ENCODE data around the gene MGST1. TPM values are rescaled to one million over a fixed set of nuclear protein-coding genes. Genes with fewer than 3 reads are reported as not detected.

MGST1 gene
- not detected for total RNA-seq

- DNase-seq: no peak
- CTCF ChIA-PET: no interaction called here
- Mint-ChIP-seq H3K36me3 (no peaks in the 10 kb centered on the region), H3K4me3 (no peak within 1 kb of the TSS), H3K27me3 (peaks cover 5% of the 10 kb centered on the region), H3K27ac (no peak within 1 kb of the TSS), H3K4me1 (no peaks in the 10 kb centered on the region), H3K9me3 (ENCODE audit: low read depth) (peaks cover 3% of the 10 kb centered on the region)
- no peak for ATAC-seq
These were observed at the start of gene MGST1 for GRCh38 chr12:16347391-16348298. Gene MGST1, plus strand, starts transcription at chr12:16347645. Its CDS starts 6,608 bp downstream, at chr12:16354253.

- Mint-ChIP-seq H3K9me3 (ENCODE audit: low read depth) (no peaks in the 10 kb centered on the region), H3K27me3 (no peaks in the 10 kb centered on the region), H3K36me3 (no peaks in the 10 kb centered on the region), H3K4me3 (no peak overlapping the region), H3K4me1 (no peaks in the 10 kb centered on the region), H3K27ac (no peak overlapping the region)
- CTCF ChIA-PET: no interaction called here
- ATAC-seq: no peak
- DNase-seq: no peak
These were observed 48.0 kb upstream of the MGST1 start for GRCh38 chr12:16299403-16299802.

GRCh38 chr12:16300122-16300521 is 47.3 kb upstream of the MGST1 start:
- Mint-ChIP-seq H3K27me3 (no peaks in the 10 kb centered on the region), H3K9me3 (ENCODE audit: low read depth) (no peaks in the 10 kb centered on the region), H3K27ac (no peak overlapping the region), H3K4me3 (no peak overlapping the region), H3K4me1 (no peaks in the 10 kb centered on the region), H3K36me3 (no peaks in the 10 kb centered on the region)
- DNase-seq (no peak), ATAC-seq (no peak)
- CTCF ChIA-PET: no interaction called here

- CTCF ChIA-PET: no interaction called here
- no peaks in the 10 kb centered on the region for H3K27me3 Mint-ChIP-seq
- H3K9me3 Mint-ChIP-seq (ENCODE audit: low read depth): no peaks in the 10 kb centered on the region
- H3K36me3 Mint-ChIP-seq: no peaks in the 10 kb centered on the region
- DNase-seq (no peak), ATAC-seq (no peak)
- H3K27ac Mint-ChIP-seq: no peak overlapping the region
- H3K4me3 Mint-ChIP-seq: no peak overlapping the region
- H3K4me1 Mint-ChIP-seq: no peaks in the 10 kb centered on the region
These were observed 46.7 kb upstream of the MGST1 start for GRCh38 chr12:16300736-16301135.

GRCh38 chr12:16303939-16304338 is 43.5 kb upstream of the MGST1 start:
- CTCF ChIA-PET: no interaction called here
- Mint-ChIP-seq H3K27me3 (no peaks in the 10 kb centered on the region), H3K36me3 (no peaks in the 10 kb centered on the region), H3K27ac (no peak overlapping the region), H3K4me1 (no peaks in the 10 kb centered on the region), H3K4me3 (no peak overlapping the region), H3K9me3 (ENCODE audit: low read depth) (peaks cover under 1% of the 10 kb centered on the region)
- ATAC-seq: no peak
- DNase-seq: no peak

- CTCF ChIA-PET: no interaction called here
- no peak for DNase-seq
- no peak for ATAC-seq
- H3K36me3 Mint-ChIP-seq: no peaks in the 10 kb centered on the region
- H3K9me3 Mint-ChIP-seq (ENCODE audit: low read depth): peaks cover 9% of the 10 kb centered on the region
- no peak overlapping the region for H3K27ac Mint-ChIP-seq
- no peak overlapping the region for H3K4me3 Mint-ChIP-seq
- no peaks in the 10 kb centered on the region for H3K27me3 Mint-ChIP-seq
- no peaks in the 10 kb centered on the region for H3K4me1 Mint-ChIP-seq
These were observed 39.5 kb upstream of the MGST1 start for GRCh38 chr12:16307856-16308475.

- Mint-ChIP-seq H3K4me1 (no peaks in the 10 kb centered on the region), H3K4me3 (no peak overlapping the region), H3K9me3 (ENCODE audit: low read depth) (peaks cover 14% of the 10 kb centered on the region), H3K27ac (no peak overlapping the region), H3K27me3 (no peaks in the 10 kb centered on the region), H3K36me3 (no peaks in the 10 kb centered on the region)
- DNase-seq (no peak), ATAC-seq (no peak)
- CTCF ChIA-PET: no interaction called here
These were observed 36.5 kb upstream of the MGST1 start for GRCh38 chr12:16310934-16311333.

GRCh38 chr12:16323010-16323409 is 24.4 kb upstream of the MGST1 start:
- no peaks in the 10 kb centered on the region for H3K36me3 Mint-ChIP-seq
- H3K9me3 Mint-ChIP-seq (ENCODE audit: low read depth): peaks cover 6% of the 10 kb centered on the region
- no peak for DNase-seq
- H3K4me1 Mint-ChIP-seq: no peaks in the 10 kb centered on the region
- ATAC-seq: no peak
- CTCF ChIA-PET: no interaction called here
- no peak overlapping the region for H3K27ac Mint-ChIP-seq
- H3K27me3 Mint-ChIP-seq: no peaks in the 10 kb centered on the region
- H3K4me3 Mint-ChIP-seq: no peak overlapping the region

- no peaks in the 10 kb centered on the region for H3K27me3 Mint-ChIP-seq
- no peaks in the 10 kb centered on the region for H3K36me3 Mint-ChIP-seq
- CTCF ChIA-PET: interaction anchor here (0.5 kb wide), 1 partner anchor 1008 kb away, joined by 3 read pairs; no protein-coding TSS in a partner anchor
- ATAC-seq (no peak), DNase-seq (no peak)
- H3K4me1 Mint-ChIP-seq: no peaks in the 10 kb centered on the region
- peaks cover 9% of the 10 kb centered on the region for H3K9me3 Mint-ChIP-seq (ENCODE audit: low read depth)
- no peak overlapping the region for H3K27ac Mint-ChIP-seq
- no peak overlapping the region for H3K4me3 Mint-ChIP-seq
These were observed 23.8 kb upstream of the MGST1 start for GRCh38 chr12:16323638-16324037.

- CTCF ChIA-PET: no interaction called here
- Mint-ChIP-seq H3K27ac (no peak overlapping the region), H3K36me3 (no peaks in the 10 kb centered on the region), H3K9me3 (ENCODE audit: low read depth) (peaks cover 9% of the 10 kb centered on the region), H3K4me1 (no peaks in the 10 kb centered on the region), H3K27me3 (no peaks in the 10 kb centered on the region), H3K4me3 (no peak overlapping the region)
- no peak for DNase-seq
- no peak for ATAC-seq
These were observed 23.2 kb upstream of the MGST1 start for GRCh38 chr12:16324272-16324671.

- Mint-ChIP-seq H3K36me3 (no peaks in the 10 kb centered on the region), H3K27ac (no peak overlapping the region), H3K4me3 (no peak overlapping the region), H3K27me3 (no peaks in the 10 kb centered on the region), H3K9me3 (ENCODE audit: low read depth) (peaks cover 8% of the 10 kb centered on the region), H3K4me1 (no peaks in the 10 kb centered on the region)
- CTCF ChIA-PET: no interaction called here
- DNase-seq (no peak), ATAC-seq (no peak)
These were observed 22.7 kb upstream of the MGST1 start for GRCh38 chr12:16324772-16325171.

GRCh38 chr12:16325426-16325825 is 22.0 kb upstream of the MGST1 start:
- CTCF ChIA-PET: no interaction called here
- Mint-ChIP-seq H3K9me3 (ENCODE audit: low read depth) (peaks cover 8% of the 10 kb centered on the region), H3K4me1 (no peaks in the 10 kb centered on the region), H3K27me3 (no peaks in the 10 kb centered on the region), H3K36me3 (no peaks in the 10 kb centered on the region), H3K27ac (no peak overlapping the region), H3K4me3 (no peak overlapping the region)
- no peak for DNase-seq
- ATAC-seq: no peak

- Mint-ChIP-seq H3K36me3 (no peaks in the 10 kb centered on the region), H3K9me3 (ENCODE audit: low read depth) (peaks cover 10% of the 10 kb centered on the region), H3K4me3 (no peak overlapping the region), H3K4me1 (no peaks in the 10 kb centered on the region), H3K27me3 (no peaks in the 10 kb centered on the region), H3K27ac (no peak overlapping the region)
- ATAC-seq: no peak
- CTCF ChIA-PET: no interaction called here
- DNase-seq: no peak
These were observed 19.5 kb upstream of the MGST1 start for GRCh38 chr12:16327963-16328362.

GRCh38 chr12:16329594-16329993 is 17.9 kb upstream of the MGST1 start:
- CTCF ChIA-PET: no interaction called here
- Mint-ChIP-seq H3K4me1 (no peaks in the 10 kb centered on the region), H3K27ac (no peak overlapping the region), H3K27me3 (no peaks in the 10 kb centered on the region), H3K4me3 (no peak overlapping the region), H3K36me3 (no peaks in the 10 kb centered on the region), H3K9me3 (ENCODE audit: low read depth) (peaks cover 13% of the 10 kb centered on the region)
- no peak for DNase-seq
- ATAC-seq: no peak

All from activated CD8-positive, alpha-beta memory T cell treated with anti-CD3 and anti-CD28 coated beads, Interleukin-2, amount 10 ng/mL, durations not matched to agents 7 days and 5 days (primary cell).